ENCODE results near the gene C4B. TPM values are rescaled to one million over a fixed set of nuclear protein-coding genes. Genes with fewer than 3 reads are reported as not detected.
"Not testable (repeated sequence)": the region's sequence is repeated elsewhere in the genome, so short reads cannot be mapped to it uniquely, and the experiment has no call there.

C4B gene
- total and polyA plus RNA-seq, 9 of the 15 experiments (the other 6 are each of a cell fraction or from before 2014, with no cell fraction given), result 0.32 to 8.8 (median 5.4) TPM

- H3K27ac ChIP-seq (ENCODE audit: extremely low read depth, low read depth, low read length); ATAC-seq; CTCF ChIA-PET (ENCODE audit: low intra/inter-chr PET ratio); H4K20me1 ChIP-seq (replicated peaks; ENCODE audit: control insufficient read depth, insufficient read depth, low read length); H3K36me3 ChIP-seq (ENCODE audit: control insufficient read depth, insufficient read depth, low read length); intact Hi-C loops (cut with micrococcal nuclease); H3K4me3 ChIP-seq; H2AFZ ChIP-seq (ENCODE audit: low read depth, low read length); H3K27me3 ChIP-seq (ENCODE audit: control insufficient read depth in 2 of 2, insufficient read depth in 2 of 2, low read length in 2 of 2); H3K9me1 ChIP-seq (ENCODE audit: control insufficient read depth, insufficient read depth, low read length); DNase-seq (ENCODE audit: extremely low read depth in 1 of 4, low spot score in 3 of 4); H3K9me3 ChIP-seq (replicated peaks; ENCODE audit: control insufficient read depth, insufficient read depth, low read depth, low read length); H3K4me2 ChIP-seq (ENCODE audit: insufficient read depth, low read length); POLR2A ChIA-PET; H3K79me2 ChIP-seq (ENCODE audit: control insufficient read depth, insufficient read depth, low read length); FAIRE-seq: not testable (repeated sequence)
- in situ Hi-C loops (cut with MboI), result loop anchor here (5.0 to 10.0 kb wide), 2 partner anchors 36 to 89 kb away; partner anchors contain the start of genes NELFE and SKIC2
- H3K9ac ChIP-seq (ENCODE audit: insufficient read depth in 1 of 2, low read depth in 2 of 2, low read length in 2 of 2), result peak overlapping the region in 1 of 2 experiments; percentile 87; a peak in 2 of 4 replicates
- TSS peak; percentile 40 for BruUV-seq (replicated peaks)
- H3K4me1 ChIP-seq (replicated peaks in 1 of 2; ENCODE audit: control insufficient read depth in 2 of 2, insufficient read depth in 2 of 2, low read length in 2 of 2), result peaks cover 29 to 54% of the 10 kb centered on the region in 2 experiments
- TF ChIP-seq HDGF (IDR thresholded peaks at IDR 0.05), result peak; percentile 70; the same call in 1 of the 2 replicates
- WGBS (ENCODE audit: insufficient coverage, low coverage, missing lambda C conversion rate), result 89% methylated on average over 11 of the region's 31 CpGs
Measured at GRCh38 chr6:32043589-32044380, 29.2 kb downstream of the C4B start.

GRCh38 chr6:32044916-32045315, 30.3 kb downstream of the C4B start:
- H3K36me3 ChIP-seq (ENCODE audit: control insufficient read depth, insufficient read depth, low read length); CTCF ChIA-PET (ENCODE audit: low intra/inter-chr PET ratio); H4K20me1 ChIP-seq (replicated peaks; ENCODE audit: control insufficient read depth, insufficient read depth, low read length); FAIRE-seq; POLR2A ChIA-PET; H3K27me3 ChIP-seq (ENCODE audit: control insufficient read depth in 2 of 2, insufficient read depth in 2 of 2, low read length in 2 of 2); H3K9me1 ChIP-seq (ENCODE audit: control insufficient read depth, insufficient read depth, low read length); H3K9me3 ChIP-seq (replicated peaks; ENCODE audit: control insufficient read depth, insufficient read depth, low read depth, low read length); H3K4me3 ChIP-seq; H3K79me2 ChIP-seq (ENCODE audit: control insufficient read depth, insufficient read depth, low read length); intact Hi-C loops (cut with micrococcal nuclease): not testable (repeated sequence)
- in situ Hi-C loops (cut with MboI), result loop anchor here (5.0 to 10.0 kb wide), 2 partner anchors 38 to 90 kb away; partner anchors contain the start of genes NELFE and SKIC2
- Histone ChIP-seq H3K4me2 (ENCODE audit: insufficient read depth, low read length) (peak overlapping the region; percentile 49; the same call in 1 of the 2 replicates), H2AFZ (ENCODE audit: low read depth, low read length) (0 out of 2 replicates have a peak overlapping the region, but pooled peaks have one; percentile 40), H3K27ac (ENCODE audit: extremely low read depth, low read depth, low read length) (peak overlapping the region; percentile 82), H3K4me1 (replicated peaks in 1 of 2; ENCODE audit: control insufficient read depth in 2 of 2, insufficient read depth in 2 of 2, low read length in 2 of 2) (peaks cover 31 to 55% of the 10 kb centered on the region in 2 experiments), H3K9ac (ENCODE audit: insufficient read depth in 1 of 2, low read depth in 2 of 2, low read length in 2 of 2) (peak overlapping the region; percentile 51 to 76; a peak in 1 of 4 replicates)
- TSS peak; percentile 86 for BruUV-seq (replicated peaks)
- 28% methylated on average over 6 of the region's 18 CpGs for WGBS (ENCODE audit: insufficient coverage, low coverage, missing lambda C conversion rate)
- ATAC-seq (peak; percentile 27), DNase-seq (ENCODE audit: extremely low read depth in 1 of 4, low spot score in 3 of 4) (peak in 1 of 4 experiments; percentile 57)
- TF ChIP-seq, protein P1, sequence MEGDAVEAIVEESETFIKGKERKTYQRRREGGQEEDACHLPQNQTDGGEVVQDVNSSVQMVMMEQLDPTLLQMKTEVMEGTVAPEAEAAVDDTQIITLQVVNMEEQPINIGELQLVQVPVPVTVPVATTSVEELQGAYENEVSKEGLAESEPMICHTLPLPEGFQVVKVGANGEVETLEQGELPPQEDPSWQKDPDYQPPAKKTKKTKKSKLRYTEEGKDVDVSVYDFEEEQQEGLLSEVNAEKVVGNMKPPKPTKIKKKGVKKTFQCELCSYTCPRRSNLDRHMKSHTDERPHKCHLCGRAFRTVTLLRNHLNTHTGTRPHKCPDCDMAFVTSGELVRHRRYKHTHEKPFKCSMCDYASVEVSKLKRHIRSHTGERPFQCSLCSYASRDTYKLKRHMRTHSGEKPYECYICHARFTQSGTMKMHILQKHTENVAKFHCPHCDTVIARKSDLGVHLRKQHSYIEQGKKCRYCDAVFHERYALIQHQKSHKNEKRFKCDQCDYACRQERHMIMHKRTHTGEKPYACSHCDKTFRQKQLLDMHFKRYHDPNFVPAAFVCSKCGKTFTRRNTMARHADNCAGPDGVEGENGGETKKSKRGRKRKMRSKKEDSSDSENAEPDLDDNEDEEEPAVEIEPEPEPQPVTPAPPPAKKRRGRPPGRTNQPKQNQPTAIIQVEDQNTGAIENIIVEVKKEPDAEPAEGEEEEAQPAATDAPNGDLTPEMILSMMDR (IDR thresholded peaks at IDR 0.05 in 2 of 3, conservative IDR thresholded peaks at IDR 0.05 in 1 of 3; ENCODE audit: insufficient read depth in 2 of 3, low read depth in 1 of 3, low read length in 3 of 3), result peak in 2 of 3 experiments; percentile 7 to 13; a peak in 1 of 6 replicates
- TF ChIP-seq ZFX (CRISPR knock-in tag; IDR thresholded peaks at IDR 0.05), result 0 out of 2 replicates have a peak, but pooled peaks have one; percentile 5
- TF ChIP-seq, protein P2, sequence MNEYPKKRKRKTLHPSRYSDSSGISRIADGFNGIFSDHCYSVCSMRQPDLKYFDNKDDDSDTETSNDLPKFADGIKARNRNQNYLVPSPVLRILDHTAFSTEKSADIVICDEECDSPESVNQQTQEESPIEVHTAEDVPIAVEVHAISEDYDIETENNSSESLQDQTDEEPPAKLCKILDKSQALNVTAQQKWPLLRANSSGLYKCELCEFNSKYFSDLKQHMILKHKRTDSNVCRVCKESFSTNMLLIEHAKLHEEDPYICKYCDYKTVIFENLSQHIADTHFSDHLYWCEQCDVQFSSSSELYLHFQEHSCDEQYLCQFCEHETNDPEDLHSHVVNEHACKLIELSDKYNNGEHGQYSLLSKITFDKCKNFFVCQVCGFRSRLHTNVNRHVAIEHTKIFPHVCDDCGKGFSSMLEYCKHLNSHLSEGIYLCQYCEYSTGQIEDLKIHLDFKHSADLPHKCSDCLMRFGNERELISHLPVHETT (CRISPR knock-in tag; conservative IDR thresholded peaks at IDR 0.05 in 1 of 2, IDR thresholded peaks at IDR 0.05 in 1 of 2), result 0 out of 4 replicates have a peak, but pooled peaks of 1 of the 2 experiments have one; percentile 19

All from K562 (cell line).